ENCODE data around the gene TEAD3.

TEAD3 gene

DNA sequence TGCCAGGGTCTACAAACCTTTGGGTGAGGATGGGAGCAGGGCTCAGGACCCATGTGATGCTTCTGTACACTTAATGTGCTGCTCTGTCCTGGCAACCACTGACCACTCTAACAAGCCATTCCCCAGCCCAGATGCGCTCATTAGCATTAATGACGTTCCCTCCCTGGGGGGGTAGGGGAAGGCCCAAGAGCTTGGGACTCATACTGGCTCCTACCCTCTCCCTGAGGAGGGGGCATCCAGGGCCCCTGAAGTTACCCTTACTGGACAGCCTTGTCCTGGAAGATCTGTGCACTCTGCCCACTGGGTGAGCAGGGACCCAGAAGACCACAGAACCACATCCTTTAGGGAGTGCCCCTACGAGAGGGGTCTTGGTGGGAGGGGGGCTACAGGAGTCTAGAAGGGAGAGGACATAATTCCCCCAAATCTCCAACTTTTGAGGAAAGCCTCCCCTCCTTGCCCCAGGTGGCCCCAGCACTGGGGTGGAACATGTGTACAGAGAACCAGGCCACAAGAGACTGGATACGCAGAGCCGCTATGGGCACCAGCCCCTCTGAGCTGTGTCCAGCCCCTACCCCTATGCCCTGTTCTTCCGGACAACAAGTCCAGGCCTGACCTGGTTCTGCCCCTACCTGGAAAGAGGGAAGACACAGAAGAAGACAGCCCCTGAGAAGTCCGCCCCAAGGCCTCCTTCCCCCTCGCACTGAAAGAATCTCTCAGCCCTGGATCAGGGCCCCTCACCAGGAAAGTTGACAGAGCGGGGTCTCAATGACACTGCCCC is 1.4 kb downstream of the TEAD3 start:
- peak overlapping the region; percentile 86; the same call in 1 of the 2 replicates for H3K27ac ChIP-seq
- TF ChIP-seq, protein P1, sequence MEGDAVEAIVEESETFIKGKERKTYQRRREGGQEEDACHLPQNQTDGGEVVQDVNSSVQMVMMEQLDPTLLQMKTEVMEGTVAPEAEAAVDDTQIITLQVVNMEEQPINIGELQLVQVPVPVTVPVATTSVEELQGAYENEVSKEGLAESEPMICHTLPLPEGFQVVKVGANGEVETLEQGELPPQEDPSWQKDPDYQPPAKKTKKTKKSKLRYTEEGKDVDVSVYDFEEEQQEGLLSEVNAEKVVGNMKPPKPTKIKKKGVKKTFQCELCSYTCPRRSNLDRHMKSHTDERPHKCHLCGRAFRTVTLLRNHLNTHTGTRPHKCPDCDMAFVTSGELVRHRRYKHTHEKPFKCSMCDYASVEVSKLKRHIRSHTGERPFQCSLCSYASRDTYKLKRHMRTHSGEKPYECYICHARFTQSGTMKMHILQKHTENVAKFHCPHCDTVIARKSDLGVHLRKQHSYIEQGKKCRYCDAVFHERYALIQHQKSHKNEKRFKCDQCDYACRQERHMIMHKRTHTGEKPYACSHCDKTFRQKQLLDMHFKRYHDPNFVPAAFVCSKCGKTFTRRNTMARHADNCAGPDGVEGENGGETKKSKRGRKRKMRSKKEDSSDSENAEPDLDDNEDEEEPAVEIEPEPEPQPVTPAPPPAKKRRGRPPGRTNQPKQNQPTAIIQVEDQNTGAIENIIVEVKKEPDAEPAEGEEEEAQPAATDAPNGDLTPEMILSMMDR (conservative IDR thresholded peaks at IDR 0.05): no peak

DNA sequence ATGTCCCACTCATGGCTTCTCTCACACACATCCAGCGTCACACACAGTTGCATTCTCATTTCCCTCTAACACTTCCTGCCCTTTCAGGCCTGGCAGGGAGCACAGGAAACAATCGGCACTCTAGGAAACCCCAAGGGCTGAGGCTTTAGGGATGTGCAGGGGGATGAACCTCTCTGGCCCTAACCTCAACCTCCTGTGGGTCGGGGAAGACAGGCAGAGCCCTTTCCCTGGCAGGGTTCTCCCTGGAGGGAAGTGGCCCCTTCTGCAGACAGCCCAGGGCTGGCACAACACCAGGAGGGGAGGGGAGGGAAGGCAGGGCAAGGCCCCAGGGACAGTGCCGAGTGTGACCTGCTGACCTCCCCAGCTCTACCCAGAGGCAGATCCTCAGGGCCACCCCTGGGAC is 2.7 kb downstream of the TEAD3 start:
- H3K27ac ChIP-seq: no peak overlapping the region
- TF ChIP-seq, protein P1 (conservative IDR thresholded peaks at IDR 0.05): no peak

DNA sequence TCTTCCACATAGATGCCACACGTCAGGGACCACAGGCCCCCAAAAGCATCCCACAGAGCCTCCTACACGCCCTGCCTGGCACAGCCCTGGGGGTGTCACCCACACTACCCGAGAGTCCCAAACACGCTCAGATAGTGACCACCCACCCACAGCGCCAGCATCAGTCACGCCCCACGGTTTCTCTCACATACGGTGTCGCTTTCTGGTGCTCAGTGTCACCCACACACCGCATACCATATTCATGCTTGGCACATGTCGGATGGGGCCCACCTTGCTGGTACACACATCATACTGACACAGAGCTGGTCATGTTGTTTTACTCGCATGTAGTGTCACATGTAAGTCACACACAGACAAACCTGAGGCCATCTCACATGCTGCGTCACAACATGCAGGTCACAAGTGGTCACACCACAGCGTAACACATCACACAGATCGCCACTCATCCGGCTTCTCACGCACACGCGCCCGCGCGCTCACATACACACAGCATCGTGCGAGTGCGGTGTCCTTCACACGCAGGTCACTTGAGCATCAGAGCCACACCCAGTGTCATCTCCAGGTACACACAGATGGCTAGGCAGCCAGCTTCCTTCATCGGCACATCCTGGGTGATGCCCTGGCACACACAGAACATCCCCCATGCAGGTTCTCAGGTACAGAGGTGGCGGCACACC is 3.4 kb downstream of the TEAD3 start:
- H3K27ac ChIP-seq: no peak overlapping the region
- TF ChIP-seq, protein P1 (conservative IDR thresholded peaks at IDR 0.05): no peak

DNA sequence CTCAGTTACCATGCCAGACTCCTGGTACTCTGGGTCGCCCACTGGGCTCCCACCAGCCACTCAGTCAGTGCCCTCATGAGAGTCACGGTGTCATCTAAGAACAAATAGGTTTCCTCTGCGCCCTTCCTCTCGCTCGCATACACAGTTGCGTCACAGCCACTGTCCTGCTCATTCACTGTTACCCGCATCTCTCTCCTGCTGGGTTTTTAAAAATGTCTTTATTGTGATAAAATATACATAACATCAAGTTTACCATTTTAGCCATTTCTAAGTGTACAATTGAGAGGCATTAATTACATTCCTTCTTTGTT is 4.0 kb downstream of the TEAD3 start:
- TF ChIP-seq, protein P1 (conservative IDR thresholded peaks at IDR 0.05): no peak
- H3K27ac ChIP-seq: no peak overlapping the region

DNA sequence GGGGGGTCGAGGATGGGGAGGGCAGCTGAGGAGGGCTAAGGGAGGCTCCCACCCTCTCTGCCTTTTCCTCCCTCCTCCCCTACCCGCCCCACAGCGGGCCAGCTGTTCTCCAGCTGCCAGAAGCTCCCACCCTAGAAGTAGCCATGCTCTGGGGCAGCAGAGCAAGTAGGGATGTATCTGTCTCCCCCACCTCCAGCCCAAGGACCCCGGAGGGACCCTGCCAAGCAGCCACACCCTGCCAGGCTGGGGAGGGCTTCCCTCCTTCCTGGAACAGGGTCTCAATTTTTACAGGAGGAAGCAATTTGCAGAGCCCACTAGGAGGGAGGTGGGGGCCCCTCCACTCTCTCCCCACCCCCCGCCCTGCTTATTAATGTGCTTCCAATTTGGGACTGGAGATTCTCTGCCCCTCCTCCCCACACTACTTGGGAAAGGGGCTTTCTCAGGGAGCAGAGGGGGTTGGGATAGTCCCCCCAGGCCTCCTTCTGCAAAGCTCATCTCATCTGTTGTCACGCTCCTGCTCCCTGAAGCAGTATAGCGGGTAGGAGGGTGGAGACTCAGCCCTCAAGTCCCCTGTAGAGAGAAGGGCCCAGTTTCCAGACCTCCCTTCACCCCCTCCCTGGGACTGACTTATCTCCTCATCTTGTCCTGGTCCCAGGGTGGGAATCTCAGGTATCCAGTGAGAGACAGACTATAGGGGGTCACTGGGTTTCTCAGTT is 4.5 kb downstream of the TEAD3 start:
- TF ChIP-seq, protein P1 (conservative IDR thresholded peaks at IDR 0.05): no peak
- H3K27ac ChIP-seq: peak overlapping the region; percentile 15; the same call in 1 of the 2 replicates

DNA sequence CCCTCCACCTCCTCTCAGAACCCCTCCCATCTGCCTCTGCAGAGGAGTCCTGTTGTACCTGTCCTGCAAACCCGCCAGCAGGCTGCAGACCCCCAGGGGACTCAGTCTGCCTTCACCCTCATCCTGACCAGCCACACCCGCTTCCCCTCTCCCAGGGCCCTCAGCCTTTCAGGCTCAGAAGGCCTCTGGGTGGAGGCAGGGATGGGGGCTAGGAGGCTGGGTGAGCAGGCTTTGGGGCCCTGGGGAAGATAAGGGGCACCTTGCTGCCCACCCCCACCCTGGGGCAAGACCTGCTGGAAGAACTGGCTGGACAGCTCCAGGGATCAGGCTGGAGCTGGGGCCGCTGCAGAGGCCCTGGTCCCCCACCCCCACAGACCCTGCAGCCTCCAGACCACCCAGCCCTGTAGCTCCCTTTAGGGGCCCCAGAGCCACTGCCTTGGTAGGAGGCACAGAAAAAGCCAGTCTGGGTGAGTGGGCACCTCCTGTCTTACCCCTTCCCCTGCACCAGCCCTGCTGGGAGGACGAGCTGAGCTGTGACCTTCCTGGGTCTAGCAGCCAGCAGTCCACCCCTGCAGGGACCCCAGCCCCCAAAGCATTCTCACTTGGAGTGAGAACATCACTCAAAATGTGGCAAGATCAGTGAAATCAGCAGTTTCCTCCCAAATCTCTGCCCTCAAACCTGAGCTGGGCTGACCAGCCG is 5.2 kb downstream of the TEAD3 start:
- peak overlapping the region; percentile 15; the same call in 1 of the 2 replicates for H3K27ac ChIP-seq
- TF ChIP-seq, protein P1 (conservative IDR thresholded peaks at IDR 0.05): no peak

All from VCaP (cell line).